Peyer's patch (tissue), 4 donors: ENCODE results near the gene TOX2.

Source experiments
- CTCF ChIP-seq, 6 experiments: fragments of 450-650 bp in 4 of 6; fragments of 200-600 bp in 2 of 6; sonication (generic) in 1 of 6; IDR thresholded peaks; one replicate each; pipeline ENCODE4 v1.5.1; 2017 to 2019; ENCODE audit warnings: antibody characterized with exemption in 6 of 6, mild to moderate bottlenecking in 3 of 6, moderate library complexity in 1 of 6
- POLR2A ChIP-seq, 2 donors: fragments of 450-650 bp; IDR thresholded peaks; one replicate each; pipeline ENCODE4 v1.5.1; 2017; ENCODE audit warnings: antibody characterized with exemption in 2 of 2, mild to moderate bottlenecking in 2 of 2, moderate library complexity in 2 of 2

- TF ChIP-seq CTCF (IDR thresholded peaks at IDR 0.05) (no peak), POLR2A (IDR thresholded peaks at IDR 0.05) (no peak)
These were observed 44.0 kb downstream of the TOX2 start for GRCh38 chr20:43958626-43959025.
